H1 (cell line): Measurements from ENCODE around the gene PTPRR.

Experiments
- EP300 ChIP-seq, 2 experiments: IDR thresholded peaks; 1 replicate in 1 of 2; 2 replicates in 1 of 2; pipeline ENCODE4 v1.6.1; 2011 to 2012; ENCODE audit warnings: low read depth in 2 of 2, low read length in 2 of 2, mild to moderate bottlenecking in 2 of 2, borderline replicate concordance in 1 of 2, inconsistent platforms in 1 of 2, moderate library complexity in 1 of 2
- POLR2AphosphoS5 ChIP-seq: IDR thresholded peaks from 2 replicates; pipeline ENCODE4 v1.6.1; 2011; ENCODE audit warnings: low read depth, low read length
- RAD21 ChIP-seq, 2 experiments: IDR thresholded peaks in 1 of 2; conservative IDR thresholded peaks in 1 of 2; 2 replicates each; pipeline ENCODE4 v1.6.1; 2011; ENCODE audit warnings: low read depth in 2 of 2, low read length in 2 of 2, improper control_type of control experiment in 1 of 2, inconsistent platforms in 1 of 2, mild to moderate bottlenecking in 1 of 2, moderate library complexity in 1 of 2
- RNF2 ChIP-seq: fragments of 200-900, 300-1000 bp; sonication (generic); IDR thresholded peaks from 2 replicates; pipeline ENCODE4 v1.7.1; 2016; ENCODE audit warnings: borderline replicate concordance, low read depth, mild to moderate bottlenecking, antibody characterized with exemption, low read length; ENCODE audit not compliant: poor library complexity, severe bottlenecking; ENCODE audit errors: missing control alignments
- SIN3A ChIP-seq, 2 experiments: IDR thresholded peaks in 1 of 2; conservative IDR thresholded peaks in 1 of 2; 2 replicates each; pipeline ENCODE4 v1.6.1; 2011 to 2012; ENCODE audit warnings: low read length in 2 of 2, improper control_type of control experiment in 1 of 2, low read depth in 1 of 2, mild to moderate bottlenecking in 1 of 2
- TAF1 ChIP-seq: IDR thresholded peaks from 2 replicates; pipeline ENCODE4 v1.6.1; 2011; ENCODE audit warnings: mild to moderate bottlenecking, low read depth, low read length
- YY1 ChIP-seq: IDR thresholded peaks from 2 replicates; pipeline ENCODE4 v1.6.1; 2011; ENCODE audit warnings: low read depth, mild to moderate bottlenecking, low read length
- ZNF274 ChIP-seq: IDR thresholded peaks from 2 replicates; pipeline ENCODE4 v1.7.0; 2012; ENCODE audit warnings: low read length, borderline replicate concordance; ENCODE audit errors: extremely low read depth
- TF ChIP-seq, protein P1 (sequence below), 3 experiments: IDR thresholded peaks; 1 replicate in 2 of 3; 2 replicates in 1 of 3; pipeline versions ENCODE4 v1.5.1 to v1.6.1; 2011; ENCODE audit warnings: low read length in 3 of 3, mild to moderate bottlenecking in 3 of 3, inconsistent platforms in 2 of 3, low read depth in 1 of 3, moderate library complexity in 1 of 3; ENCODE audit not compliant: insufficient read depth in 1 of 3; ENCODE audit errors: control extremely low read depth in 1 of 3
- TF ChIP-seq, protein P2 (sequence below): IDR thresholded peaks from 2 replicates; pipeline ENCODE4 v1.6.1; 2011; ENCODE audit warnings: low read length, improper control_type of control experiment

DNA sequence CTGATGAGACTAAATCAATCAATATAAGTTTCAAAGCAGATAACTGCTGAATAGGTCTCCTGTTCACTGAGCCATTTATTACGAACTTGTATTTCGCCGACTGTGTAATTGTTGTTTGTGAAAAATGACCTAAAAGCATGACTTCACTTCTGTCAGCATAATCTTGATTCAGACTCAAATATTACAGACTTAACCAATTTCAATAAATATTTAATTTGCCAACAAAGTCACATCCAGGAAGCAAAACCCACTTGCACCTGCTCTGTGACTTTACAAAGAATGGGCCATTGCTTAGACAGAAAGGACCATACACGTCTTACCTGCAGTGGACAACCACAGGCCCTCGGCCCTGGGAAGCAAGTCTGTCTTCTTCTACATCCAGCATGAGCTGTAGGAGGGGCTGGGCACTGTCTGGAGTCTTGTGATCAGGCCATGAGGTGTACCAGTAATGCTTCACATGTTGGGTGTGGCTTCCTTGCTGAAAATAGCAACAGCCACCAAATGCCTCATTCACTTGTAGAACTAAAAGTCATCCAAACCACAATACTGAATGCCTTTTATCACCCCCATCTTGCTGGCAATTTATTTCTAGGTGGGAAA lies 259.8 kb downstream of the PTPRR start:
- TF ChIP-seq, protein P1, sequence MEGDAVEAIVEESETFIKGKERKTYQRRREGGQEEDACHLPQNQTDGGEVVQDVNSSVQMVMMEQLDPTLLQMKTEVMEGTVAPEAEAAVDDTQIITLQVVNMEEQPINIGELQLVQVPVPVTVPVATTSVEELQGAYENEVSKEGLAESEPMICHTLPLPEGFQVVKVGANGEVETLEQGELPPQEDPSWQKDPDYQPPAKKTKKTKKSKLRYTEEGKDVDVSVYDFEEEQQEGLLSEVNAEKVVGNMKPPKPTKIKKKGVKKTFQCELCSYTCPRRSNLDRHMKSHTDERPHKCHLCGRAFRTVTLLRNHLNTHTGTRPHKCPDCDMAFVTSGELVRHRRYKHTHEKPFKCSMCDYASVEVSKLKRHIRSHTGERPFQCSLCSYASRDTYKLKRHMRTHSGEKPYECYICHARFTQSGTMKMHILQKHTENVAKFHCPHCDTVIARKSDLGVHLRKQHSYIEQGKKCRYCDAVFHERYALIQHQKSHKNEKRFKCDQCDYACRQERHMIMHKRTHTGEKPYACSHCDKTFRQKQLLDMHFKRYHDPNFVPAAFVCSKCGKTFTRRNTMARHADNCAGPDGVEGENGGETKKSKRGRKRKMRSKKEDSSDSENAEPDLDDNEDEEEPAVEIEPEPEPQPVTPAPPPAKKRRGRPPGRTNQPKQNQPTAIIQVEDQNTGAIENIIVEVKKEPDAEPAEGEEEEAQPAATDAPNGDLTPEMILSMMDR (IDR thresholded peaks at IDR 0.05; ENCODE audit: control extremely low read depth in 1 of 3, insufficient read depth in 1 of 3, low read depth in 1 of 3, low read length in 3 of 3), result no peak
- TF ChIP-seq, protein P2, sequence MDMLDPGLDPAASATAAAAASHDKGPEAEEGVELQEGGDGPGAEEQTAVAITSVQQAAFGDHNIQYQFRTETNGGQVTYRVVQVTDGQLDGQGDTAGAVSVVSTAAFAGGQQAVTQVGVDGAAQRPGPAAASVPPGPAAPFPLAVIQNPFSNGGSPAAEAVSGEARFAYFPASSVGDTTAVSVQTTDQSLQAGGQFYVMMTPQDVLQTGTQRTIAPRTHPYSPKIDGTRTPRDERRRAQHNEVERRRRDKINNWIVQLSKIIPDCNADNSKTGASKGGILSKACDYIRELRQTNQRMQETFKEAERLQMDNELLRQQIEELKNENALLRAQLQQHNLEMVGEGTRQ, result no peak
- TF ChIP-seq SIN3A (conservative IDR thresholded peaks at IDR 0.05 in 1 of 2, IDR thresholded peaks at IDR 0.05 in 1 of 2; ENCODE audit: low read depth in 1 of 2, low read length in 2 of 2) (no peak), YY1 (no peak), ZNF274 (no peak), EP300 (IDR thresholded peaks at IDR 0.05; ENCODE audit: borderline replicate concordance in 1 of 2, low read depth in 2 of 2, low read length in 2 of 2) (no peak), POLR2AphosphoS5 (no peak), RNF2 (no peak), RAD21 (IDR thresholded peaks at IDR 0.05 in 1 of 2, conservative IDR thresholded peaks at IDR 0.05 in 1 of 2; ENCODE audit: low read depth in 2 of 2, low read length in 2 of 2) (no peak), TAF1 (no peak)
